IMR-90 (cell line): ENCODE measurements around the gene ZNF77. TPM values are rescaled to one million over a fixed set of nuclear protein-coding genes. Genes with fewer than 3 reads are reported as not detected.

ENCODE experiments used
- ATAC-seq: fragments of 200-7000 bp; cut with Tn5 transposase; 2 replicates; pipeline ENCODE4 v1.9.1; 2020; ENCODE audit warnings: low read depth, mild to moderate bottlenecking, moderate library complexity
- BruUV-seq: library from RNA; stranded (reverse); fragments of 400-500 nt; replicated peaks from 2 replicates; lab custom pipeline; 2021; lab: Mats Ljungman, UMichigan
- CTCF ChIA-PET: fragments of 300-600 bp; formaldehyde crosslinking; extraction: SDS; loops from one replicate; lab custom pipeline; 2021; ENCODE audit warnings: antibody characterized with exemption; lab: Yijun Ruan, JAX
- POLR2A ChIA-PET: fragments of 300-600 bp; sonication (Branson Sonifier 250); formaldehyde crosslinking; loops from one replicate; lab custom pipeline; 2022; ENCODE audit warnings: antibody characterized with exemption; ENCODE audit not compliant: unreplicated experiment; lab: Charles Lee
- DNase-seq: peaks from one replicate; pipeline ENCODE4 v3.0.0; 2013
- H2AFZ ChIP-seq: replicated peaks from 2 replicates; pipeline ENCODE3; 2013; ENCODE audit warnings: low read length, mild to moderate bottlenecking; ENCODE audit not compliant: poor library complexity
- H2AK5ac ChIP-seq: 2 replicates; pipeline ENCODE4 v1.6.1; 2013; ENCODE audit warnings: low read depth, low read length, inconsistent platforms
- H2AK9ac ChIP-seq: replicated peaks from 2 replicates; pipeline ENCODE3; 2013; ENCODE audit warnings: mild to moderate bottlenecking, low read depth, low read length, moderate library complexity; ENCODE audit not compliant: poor library complexity
- H2BK120ac ChIP-seq: 2 replicates; pipeline ENCODE4 v1.6.1; 2013; ENCODE audit warnings: low read depth, low read length, inconsistent platforms
- H2BK15ac ChIP-seq: 3 replicates; pipeline ENCODE4 v1.6.1; 2013; ENCODE audit warnings: low read depth, low read length, inconsistent platforms
- H2BK20ac ChIP-seq: 2 replicates; pipeline ENCODE4 v1.6.1; 2013; ENCODE audit warnings: low read depth, mild to moderate bottlenecking, inconsistent platforms, low read length, moderate library complexity
- H2BK5ac ChIP-seq: 2 replicates; pipeline ENCODE4 v1.6.1; 2013; ENCODE audit warnings: mild to moderate bottlenecking, low read depth, low read length, inconsistent platforms; ENCODE audit not compliant: poor library complexity, severe bottlenecking
- H3K14ac ChIP-seq: replicated peaks from 2 replicates; pipeline ENCODE4 v1.6.1; 2013; ENCODE audit warnings: low read depth, low read length, inconsistent platforms
- H3K18ac ChIP-seq: 2 replicates; pipeline ENCODE4 v1.6.1; 2013; ENCODE audit warnings: low read depth, low read length, control low read depth
- H3K23ac ChIP-seq: 2 replicates; pipeline ENCODE4 v1.6.1; 2013; ENCODE audit warnings: low read depth, low read length, inconsistent platforms
- H3K27ac ChIP-seq: 2 replicates; pipeline ENCODE4 v1.5.1; 2013; ENCODE audit warnings: mild to moderate bottlenecking, control low read depth, low read length; ENCODE audit not compliant: insufficient read depth
- H3K27me3 ChIP-seq: 2 replicates; pipeline ENCODE4 v1.6.1; 2013; ENCODE audit warnings: low read length; ENCODE audit not compliant: control insufficient read depth, insufficient read depth
- H3K36me3 ChIP-seq: 2 replicates; pipeline ENCODE4 v1.6.1; 2013; ENCODE audit warnings: low read length, mixed read lengths; ENCODE audit not compliant: control insufficient read depth, insufficient read depth
- H3K4ac ChIP-seq: 2 replicates; pipeline ENCODE4 v1.6.1; 2013; ENCODE audit warnings: low read depth, low read length, inconsistent platforms
- H3K4me1 ChIP-seq: 2 replicates; pipeline ENCODE4 v1.6.1; 2013; ENCODE audit warnings: low read length, mixed read lengths; ENCODE audit not compliant: control insufficient read depth, insufficient read depth
- H3K4me2 ChIP-seq: 2 replicates; pipeline ENCODE4 v1.6.1; 2013; ENCODE audit warnings: low read depth, mild to moderate bottlenecking, control low read depth, low read length, moderate library complexity
- H3K4me3 ChIP-seq: 2 replicates; pipeline ENCODE4 v1.5.1; 2013; ENCODE audit warnings: low read depth, mild to moderate bottlenecking, control low read depth, low read length, moderate library complexity; ENCODE audit not compliant: insufficient read depth
- H3K56ac ChIP-seq: 2 replicates; pipeline ENCODE4 v1.6.1; 2013; ENCODE audit warnings: low read length, inconsistent platforms; ENCODE audit not compliant: insufficient read depth; ENCODE audit errors: extremely low read depth
- H3K79me1 ChIP-seq, 2 experiments: 2 replicates each; pipeline ENCODE4 v1.6.1; 2013; ENCODE audit warnings: low read length in 2 of 2, inconsistent platforms in 1 of 2, low read depth in 1 of 2
- H3K9ac ChIP-seq: 2 replicates; pipeline ENCODE4 v1.6.1; 2013; ENCODE audit warnings: low read depth, low read length, control low read depth
- H3K9me1 ChIP-seq: 2 replicates; pipeline ENCODE4 v1.6.1; 2013; ENCODE audit warnings: low read length, inconsistent platforms; ENCODE audit not compliant: insufficient read depth
- H3K9me3 ChIP-seq: 2 replicates; pipeline ENCODE4 v1.6.1; 2013; ENCODE audit warnings: low read length; ENCODE audit not compliant: control insufficient read depth, insufficient read depth
- H4K20me1 ChIP-seq: 2 replicates; pipeline ENCODE4 v1.6.1; 2013; ENCODE audit warnings: low read length, inconsistent platforms; ENCODE audit not compliant: insufficient read depth
- H4K5ac ChIP-seq: 2 replicates; pipeline ENCODE4 v1.6.1; 2013; ENCODE audit warnings: mild to moderate bottlenecking, low read depth, low read length, control low read depth
- H4K8ac ChIP-seq, 2 experiments: 2 replicates each; pipeline ENCODE4 v1.6.1; 2013; ENCODE audit warnings: low read depth in 2 of 2, low read length in 2 of 2, control low read depth in 1 of 2, inconsistent platforms in 1 of 2
- H4K91ac ChIP-seq: 2 replicates; pipeline ENCODE4 v1.6.1; 2013; ENCODE audit warnings: low read depth, low read length, inconsistent platforms; ENCODE audit not compliant: insufficient read depth
- MAZ ChIP-seq: IDR thresholded peaks from 2 replicates; pipeline ENCODE4 v1.6.1; 2012; ENCODE audit warnings: low read depth, mild to moderate bottlenecking, low read length, improper control_type of control experiment, moderate library complexity, borderline replicate concordance
- WGBS, 2 experiments: methylation state at CpG; one replicate each; pipeline versions ENCODE4 v1.1.5 to v1.1.7; 2013; ENCODE audit warnings: missing lambda C conversion rate in 2 of 2; ENCODE audit not compliant: insufficient read length in 1 of 2; ENCODE audit errors: extremely low coverage in 2 of 2; 5-methylcytosine and 5-hydroxymethylcytosine counted together
- dilution Hi-C: fragments of 300-500 bp; cut with HindIII; formaldehyde crosslinking; loops from one replicate; pipeline ENCODE4 v1.14.3; 2018; ENCODE audit warnings: low sequenced_read_pairs; ENCODE audit not compliant: unreplicated experiment
- in situ Hi-C: fragments of 300-500 bp; cut with MboI; formaldehyde crosslinking; loops from 3 replicates; pipeline ENCODE4 v1.14.3; 2019; ENCODE audit warnings: low sequenced_read_pairs, inconsistent platforms, mixed read lengths
- intact Hi-C: fragments of 100-400 bp; cut with micrococcal nuclease; formaldehyde crosslinking; loops from 2 replicates; pipeline ENCODE4 v1.10.0; 2022
- polyA plus RNA-seq, 3 experiments: library from polyadenylated mRNA; depleted of rRNA; stranded (reverse); fragments of >200 nt; gene quantifications; 2 replicates each; pipeline ENCODE4 v1.2.3, GENCODE V29; 2012; ENCODE audit warnings: low replicate concordance in 1 of 3
- total RNA-seq: library from RNA; depleted of rRNA; stranded (reverse); fragments of >200 nt; gene quantifications from 2 replicates; pipeline ENCODE4 v1.2.3, GENCODE V29; 2012
- TF ChIP-seq, protein P1 (sequence below): fragments of 150-350 bp; IDR thresholded peaks from 2 replicates; pipeline ENCODE4 v1.6.1; 2017; ENCODE audit warnings: mild to moderate bottlenecking, antibody characterized with exemption, low read length, low read depth

The ZNF77 gene
- total and polyA plus RNA-seq, 2 of the 4 experiments (the other 2 are of a cell fraction) = 3.6 to 6.5 TPM

DNA sequence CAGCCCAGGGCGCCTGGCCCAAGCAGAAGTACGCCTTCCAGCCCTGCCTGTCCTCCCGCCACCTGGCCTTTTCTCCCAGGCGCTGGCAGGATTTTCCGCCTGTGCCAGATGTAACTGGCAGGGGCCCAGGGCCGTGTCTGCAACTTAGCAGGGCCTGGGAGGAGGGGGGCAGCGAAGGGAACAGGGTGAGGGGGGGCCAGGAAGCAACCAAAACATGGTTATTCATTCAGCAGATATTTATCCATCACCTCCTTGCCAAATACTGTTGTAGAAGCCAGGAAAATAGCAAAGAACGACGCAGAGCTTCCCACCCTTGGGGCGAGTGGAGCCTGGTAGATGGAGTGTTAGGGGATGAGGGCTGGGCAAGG is 38.2 kb upstream of the ZNF77 start:
- Histone ChIP-seq H2BK15ac (no peak overlapping the region; the same call in 2 of the 3 replicates), H3K23ac (no peak overlapping the region), H3K4ac (0 out of 2 replicates have a peak overlapping the region, but pooled peaks have one; percentile 16), H3K27ac (peak overlapping the region; percentile 22; the same call in 1 of the 2 replicates), H2AK9ac (no peak overlapping the region), H3K9me3 (no peaks in the 10 kb centered on the region), H3K4me3 (no peak overlapping the region), H2BK5ac (no peak overlapping the region), H3K56ac (no peak overlapping the region), H4K8ac (peak overlapping the region; percentile 45 to 62; a peak in 2 of 4 replicates), H3K18ac (no peak overlapping the region; the same call in 1 of the 2 replicates), H4K91ac (no peak overlapping the region), H3K9me1 (no peaks in the 10 kb centered on the region), H4K20me1 (no peaks in the 10 kb centered on the region), H3K14ac (no peak overlapping the region), H2BK20ac (no peak overlapping the region), H3K4me1 (peaks cover 10% of the 10 kb centered on the region; the same call in 1 of the 2 replicates), H2BK120ac (no peak overlapping the region), H3K4me2 (no peak overlapping the region; the same call in 1 of the 2 replicates), H2AK5ac (peak overlapping the region; percentile 39; the same call in 1 of the 2 replicates), H3K9ac (no peak overlapping the region), H3K27me3 (peaks cover 13% of the 10 kb centered on the region), H4K5ac (no peak overlapping the region; the same call in 1 of the 2 replicates), H3K79me1 (no peaks in the 10 kb centered on the region), H2AFZ (peak overlapping the region; percentile 88), H3K36me3 (no peaks in the 10 kb centered on the region)
- peak; percentile 68 for ATAC-seq
- intact Hi-C loops = no loop called here
- in situ Hi-C loops = no loop called here
- 20% methylated on average over 3 of the region's 10 CpGs; no CpG with 5 or more reads in 1 of the 2 experiments for WGBS, 2 experiments
- ChIA-PET POLR2A (no interaction called here), CTCF (no interaction called here)
- TF ChIP-seq, protein P1, sequence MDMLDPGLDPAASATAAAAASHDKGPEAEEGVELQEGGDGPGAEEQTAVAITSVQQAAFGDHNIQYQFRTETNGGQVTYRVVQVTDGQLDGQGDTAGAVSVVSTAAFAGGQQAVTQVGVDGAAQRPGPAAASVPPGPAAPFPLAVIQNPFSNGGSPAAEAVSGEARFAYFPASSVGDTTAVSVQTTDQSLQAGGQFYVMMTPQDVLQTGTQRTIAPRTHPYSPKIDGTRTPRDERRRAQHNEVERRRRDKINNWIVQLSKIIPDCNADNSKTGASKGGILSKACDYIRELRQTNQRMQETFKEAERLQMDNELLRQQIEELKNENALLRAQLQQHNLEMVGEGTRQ = no peak
- peak; percentile 26; the same call in 1 of the 2 replicates for TF ChIP-seq MAZ
- no TSS peak for BruUV-seq
- dilution Hi-C loops = no loop called here
- peak; percentile 68 for DNase-seq
